Erythroblast (primary cell): Measurements from ENCODE around the gene CAPN10.

ENCODE experiments used
- GATA1 ChIP-seq: IDR thresholded peaks from 2 replicates; pipeline ENCODE4 v1.6.1; 2011; ENCODE audit warnings: low read depth, mild to moderate bottlenecking, control low read depth, low read length, moderate library complexity
- POLR2A ChIP-seq: IDR thresholded peaks from 2 replicates; pipeline ENCODE4 v1.6.1; 2011; ENCODE audit warnings: mild to moderate bottlenecking, low read length

DNA sequence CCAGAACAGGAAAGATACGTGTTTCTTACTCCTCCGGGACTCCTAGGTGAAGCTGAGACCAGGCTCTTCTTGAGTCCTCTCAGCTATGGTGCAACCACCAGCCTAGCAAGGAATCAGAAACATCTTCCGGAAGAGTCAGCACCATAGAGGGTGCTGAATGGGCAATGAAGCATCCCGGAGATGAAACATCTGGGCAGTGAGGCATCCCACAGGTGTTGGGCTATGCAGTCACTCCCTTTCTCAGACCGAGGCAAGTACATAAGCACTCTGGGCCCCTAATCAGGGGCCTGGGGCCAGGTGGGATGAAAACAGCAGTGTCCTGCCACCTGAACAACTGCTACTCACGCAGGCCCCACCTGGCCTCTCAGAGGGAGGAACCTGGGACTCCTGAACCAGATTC, 1.4 kb upstream of the CAPN10 start:
- TF ChIP-seq POLR2A: no peak
- TF ChIP-seq GATA1: no peak
